ENCODE results near the gene FBXO24.
A peak's percentile ranks its signal among the peaks of the same experiment; 100 is the strongest.

FBXO24 gene

GRCh38 chr7:100626530-100627237 lies 40.6 kb downstream of the FBXO24 start:
- no peak for DNase-seq

DNA sequence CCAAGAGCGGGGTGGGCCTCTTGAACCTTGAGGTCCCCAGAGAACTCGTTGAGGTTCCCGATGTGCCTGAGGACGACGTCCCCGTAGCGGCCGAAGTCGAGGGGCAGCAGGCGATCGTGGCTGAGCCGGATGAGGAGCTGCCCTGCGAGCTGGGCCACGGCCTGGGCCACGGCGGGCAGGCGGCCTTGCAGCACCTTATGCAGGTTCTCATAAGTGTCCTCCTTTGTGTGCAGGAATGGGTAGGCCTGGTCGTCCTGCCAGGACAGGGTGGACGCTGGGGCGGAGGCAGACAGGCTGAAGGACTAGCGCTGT lies 41.1 kb downstream of the FBXO24 start:
- no peak for DNase-seq

DNA sequence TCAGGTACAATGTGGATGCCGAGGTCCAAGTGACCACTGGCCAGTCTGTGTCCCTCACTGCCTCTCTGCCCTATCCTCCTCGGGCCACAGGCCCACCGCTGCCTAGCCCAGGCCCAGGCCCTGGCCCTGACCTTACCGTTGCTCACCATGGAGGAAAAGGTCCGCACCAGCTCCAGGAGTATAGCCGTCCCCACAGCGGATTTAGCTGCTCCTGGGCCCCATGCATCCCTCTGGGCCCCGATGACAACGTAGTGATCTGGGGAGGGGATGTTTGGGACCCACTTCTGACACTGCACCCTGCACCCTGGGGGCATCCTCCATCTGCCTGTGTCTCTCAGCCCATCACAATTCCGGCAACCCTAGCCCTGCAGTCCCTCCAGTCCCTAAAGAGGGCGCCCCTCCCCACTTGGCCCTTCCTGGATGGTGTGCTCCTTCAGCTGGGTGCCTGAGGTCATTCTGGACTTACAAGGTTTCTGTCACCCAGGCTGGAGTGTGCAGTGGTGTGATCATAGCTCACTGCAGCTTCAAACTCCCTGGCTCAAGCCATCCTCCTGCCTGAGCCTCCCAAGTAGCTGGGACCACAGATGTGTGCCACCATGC lies 43.1 kb downstream of the FBXO24 start:
- DNase-seq = no peak

GRCh38 chr7:100630066-100630465 lies 43.9 kb downstream of the FBXO24 start:
- no peak for DNase-seq

DNA sequence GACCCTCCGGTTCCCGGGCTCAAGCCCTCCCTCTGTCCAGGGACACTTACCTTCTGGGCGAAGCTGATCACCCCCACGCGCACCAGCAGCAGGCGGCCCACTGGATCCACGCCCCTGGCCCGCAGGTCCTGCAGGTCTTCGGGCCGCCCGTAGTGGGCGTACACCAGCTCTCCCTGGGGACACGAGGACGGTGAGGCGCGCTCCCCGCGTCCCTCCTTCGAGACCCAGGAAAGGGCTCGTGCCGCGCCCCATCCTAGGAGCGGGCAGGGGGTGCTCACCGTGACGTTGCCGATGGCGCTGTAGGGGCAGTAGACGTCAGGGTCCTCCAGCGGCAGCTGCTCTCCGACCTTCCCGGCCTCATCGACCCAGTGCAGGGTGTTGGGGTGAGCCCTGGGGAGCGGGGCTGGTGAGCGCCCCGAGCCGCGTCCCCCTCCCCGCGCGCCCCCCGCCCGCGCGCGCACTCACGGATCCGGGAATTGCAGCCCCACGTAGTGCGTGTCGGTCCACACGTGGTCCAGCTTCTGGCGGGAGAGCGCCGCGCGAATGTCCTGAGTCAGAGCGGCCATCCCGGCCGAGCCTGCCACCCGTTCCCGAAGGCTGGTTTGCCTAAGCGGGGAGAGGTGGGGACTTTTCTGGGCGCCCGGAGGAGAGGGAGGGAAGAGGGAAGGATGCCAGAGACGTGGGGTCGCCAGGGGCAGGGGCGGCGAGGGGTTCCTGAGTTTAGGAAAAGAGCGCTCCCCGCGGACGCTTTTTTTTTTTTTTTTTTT lies 47.0 kb downstream of the FBXO24 start:
- peak; percentile 42 for DNase-seq

DNA sequence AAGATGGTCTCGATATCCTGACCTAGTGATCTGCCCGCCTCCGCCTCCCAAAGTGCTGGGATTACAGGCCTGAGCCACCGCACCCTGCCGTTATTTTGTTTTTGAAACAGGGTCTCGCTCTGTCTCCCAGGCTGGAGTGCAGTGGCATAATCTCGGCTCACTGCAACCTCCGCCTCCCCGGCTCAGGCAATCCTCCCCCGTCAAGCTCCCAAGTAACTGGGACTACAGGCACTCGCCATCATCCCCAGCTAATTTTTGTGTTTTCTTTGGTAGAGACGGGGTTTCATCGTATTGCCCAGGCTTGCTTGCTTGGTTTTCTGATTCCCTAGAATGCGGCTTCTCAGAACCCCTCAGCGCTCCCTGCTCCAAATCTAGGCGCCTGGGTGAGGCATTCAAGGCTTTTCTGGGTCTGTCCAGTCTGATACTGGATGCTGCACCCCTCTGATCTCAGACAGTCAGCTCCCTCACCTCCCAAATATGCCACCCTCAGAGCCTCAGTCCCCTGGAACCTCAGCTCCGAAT lies 53.9 kb downstream of the FBXO24 start:
- DNase-seq = no peak

- DNase-seq = no peak
Measured at GRCh38 chr7:100640517-100641440, 54.7 kb downstream of the FBXO24 start.

- DNase-seq = no peak
Measured at GRCh38 chr7:100641463-100641859, 55.3 kb downstream of the FBXO24 start, which contains the start of gene TFR2. TSS of gene TFR2 (minus strand) at chr7:100641552. CDS start at chr7:100641509, 43 bp downstream.

DNA sequence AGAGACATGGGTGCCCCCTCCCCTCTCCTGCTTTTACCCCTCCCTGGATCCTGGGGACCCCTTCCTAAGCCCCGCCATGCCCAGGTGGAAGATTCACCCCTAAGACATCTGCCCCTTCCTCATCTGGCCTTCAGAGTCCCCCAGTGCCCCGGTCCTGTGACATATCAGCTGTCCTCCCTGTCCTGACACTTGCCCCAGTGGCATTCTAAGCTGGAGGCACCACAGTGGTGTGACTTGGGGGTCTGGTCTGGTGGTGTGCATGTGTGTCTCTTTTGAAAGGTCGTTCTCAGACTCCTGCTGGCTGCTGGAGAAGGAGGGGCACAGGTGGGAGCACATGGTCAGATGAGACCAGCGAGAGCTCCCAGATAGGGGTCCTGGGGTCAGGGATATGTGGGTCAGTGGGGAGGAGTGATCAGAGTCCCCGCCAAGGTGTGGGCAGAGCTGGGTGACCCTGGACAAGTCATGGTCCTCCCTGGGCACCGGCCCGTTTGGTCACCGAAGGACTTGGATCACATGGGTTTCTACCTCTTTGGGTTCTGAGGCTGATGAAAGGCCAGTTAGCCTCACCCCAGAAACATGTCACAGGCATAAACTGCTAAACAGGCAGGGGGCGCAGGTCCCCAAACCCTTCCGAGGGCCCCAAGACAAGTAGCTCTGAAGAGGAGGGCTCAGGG lies 55.9 kb downstream of the FBXO24 start:
- DNase-seq = no peak

DNA sequence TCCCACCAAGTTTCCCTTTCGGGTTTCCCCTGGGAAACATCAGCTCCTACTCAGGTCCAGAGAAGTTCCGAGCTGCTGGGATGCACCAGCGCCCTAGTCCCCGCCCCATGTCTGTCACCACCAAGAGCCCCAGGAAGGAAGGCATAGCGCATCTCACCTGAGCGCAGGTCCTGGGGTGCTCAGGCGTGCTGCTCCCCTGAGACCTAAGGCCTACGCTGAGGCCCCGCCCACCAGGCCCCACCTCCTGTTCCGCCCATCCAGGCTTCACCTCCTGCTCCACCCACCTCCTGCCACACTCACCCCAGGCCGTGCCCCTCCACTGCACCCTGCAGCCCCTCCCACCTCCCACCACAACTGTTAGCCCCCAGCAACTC lies 56.4 kb downstream of the FBXO24 start:
- no peak for DNase-seq

DNA sequence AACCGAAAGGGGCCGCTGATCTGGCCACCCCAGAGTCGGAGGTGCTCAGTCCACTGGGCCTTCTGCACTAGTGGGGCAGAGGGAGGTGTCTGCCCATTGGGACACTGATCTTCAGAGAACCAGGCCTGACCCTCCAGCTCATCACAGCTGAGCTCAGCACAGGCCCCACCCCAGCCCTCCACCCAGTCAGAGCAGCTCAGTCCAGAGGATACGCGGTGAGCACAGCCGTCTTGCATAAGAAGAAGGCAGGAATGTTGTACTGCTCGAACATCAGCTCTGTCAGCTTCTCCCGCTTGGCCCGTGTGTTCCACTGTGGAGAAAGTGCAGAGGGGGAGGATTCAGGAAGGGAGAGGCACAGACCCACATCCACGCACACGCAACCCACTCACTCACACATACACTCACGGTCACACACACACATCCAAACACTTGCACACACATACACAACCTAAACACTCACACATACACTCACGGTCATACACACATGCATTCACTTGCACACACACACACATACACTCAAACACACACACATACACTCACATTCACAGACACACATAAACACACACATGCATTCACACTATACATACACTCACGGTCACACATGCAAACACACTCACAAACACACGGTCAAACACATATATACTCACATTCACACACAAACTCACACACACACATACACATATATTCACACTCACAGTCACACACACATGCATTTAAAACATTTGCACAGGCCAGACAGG lies 63.9 kb downstream of the FBXO24 start:
- no peak for DNase-seq
